ENCODE measurements around the gene PITX2.

PITX2 gene

DNA sequence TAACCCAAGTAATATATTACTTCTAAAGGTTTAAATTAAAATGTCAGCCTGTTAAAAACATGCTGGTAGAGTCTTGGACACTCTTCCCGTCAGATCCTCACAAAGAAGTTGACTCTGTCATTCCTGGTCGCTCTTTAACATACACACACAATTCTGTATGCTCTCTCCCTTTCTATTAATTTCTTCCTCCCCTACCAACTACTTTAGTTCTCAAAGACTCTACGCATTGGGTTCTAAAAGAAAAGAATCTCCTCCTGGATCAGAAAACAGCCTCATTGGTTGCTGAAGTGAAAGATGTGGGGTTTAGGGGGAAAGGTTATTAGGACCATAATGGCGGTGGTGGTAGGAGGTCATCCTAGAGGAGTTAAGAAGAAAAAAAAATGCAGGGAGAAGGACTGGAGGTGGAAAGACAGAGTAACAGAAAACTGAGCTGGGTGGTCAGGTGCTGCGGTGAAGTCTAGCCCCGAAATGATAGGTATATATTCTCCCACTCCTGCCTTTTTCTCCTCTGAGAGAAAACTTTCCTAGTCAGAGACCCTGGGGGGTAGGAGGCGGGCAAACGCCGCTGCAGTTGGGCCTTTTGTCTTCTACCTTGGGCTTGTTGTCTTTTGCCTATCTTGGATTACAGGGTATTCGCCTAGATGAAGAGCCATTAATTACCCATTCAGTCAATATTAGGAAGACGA lies 5.2 kb upstream of the PITX2 start:
- TF ChIP-seq, protein P1, sequence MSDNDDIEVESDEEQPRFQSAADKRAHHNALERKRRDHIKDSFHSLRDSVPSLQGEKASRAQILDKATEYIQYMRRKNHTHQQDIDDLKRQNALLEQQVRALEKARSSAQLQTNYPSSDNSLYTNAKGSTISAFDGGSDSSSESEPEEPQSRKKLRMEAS (IDR thresholded peaks at IDR 0.05): no peak
- TF ChIP-seq, protein P2, sequence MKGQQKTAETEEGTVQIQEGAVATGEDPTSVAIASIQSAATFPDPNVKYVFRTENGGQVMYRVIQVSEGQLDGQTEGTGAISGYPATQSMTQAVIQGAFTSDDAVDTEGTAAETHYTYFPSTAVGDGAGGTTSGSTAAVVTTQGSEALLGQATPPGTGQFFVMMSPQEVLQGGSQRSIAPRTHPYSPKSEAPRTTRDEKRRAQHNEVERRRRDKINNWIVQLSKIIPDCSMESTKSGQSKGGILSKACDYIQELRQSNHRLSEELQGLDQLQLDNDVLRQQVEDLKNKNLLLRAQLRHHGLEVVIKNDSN (IDR thresholded peaks at IDR 0.05): no peak
- TF ChIP-seq FOXM1 (IDR thresholded peaks at IDR 0.05; ENCODE audit: borderline replicate concordance, low read depth): no peak
- TF ChIP-seq ZBTB7A (IDR thresholded peaks at IDR 0.05; ENCODE audit: low read depth): no peak
- TF ChIP-seq TEAD4 (IDR thresholded peaks at IDR 0.05): no peak
- no peak for TF ChIP-seq EGR1 (IDR thresholded peaks at IDR 0.05)
- no peak for TF ChIP-seq CEBPB (IDR thresholded peaks at IDR 0.05)
- no peak for TF ChIP-seq EP300 (IDR thresholded peaks at IDR 0.05; ENCODE audit: borderline replicate concordance)
- no peak for TF ChIP-seq RAD21 (IDR thresholded peaks at IDR 0.05; ENCODE audit: low read depth)
- no peak for TF ChIP-seq NFIC (IDR thresholded peaks at IDR 0.05)
- TF ChIP-seq YY1 (IDR thresholded peaks at IDR 0.05; ENCODE audit: low read depth): no peak
- TF ChIP-seq TCF12 (IDR thresholded peaks at IDR 0.05; ENCODE audit: low read depth): no peak
- no peak for TF ChIP-seq TAF1 (IDR thresholded peaks at IDR 0.05; ENCODE audit: low read depth)
- TF ChIP-seq, protein P3, sequence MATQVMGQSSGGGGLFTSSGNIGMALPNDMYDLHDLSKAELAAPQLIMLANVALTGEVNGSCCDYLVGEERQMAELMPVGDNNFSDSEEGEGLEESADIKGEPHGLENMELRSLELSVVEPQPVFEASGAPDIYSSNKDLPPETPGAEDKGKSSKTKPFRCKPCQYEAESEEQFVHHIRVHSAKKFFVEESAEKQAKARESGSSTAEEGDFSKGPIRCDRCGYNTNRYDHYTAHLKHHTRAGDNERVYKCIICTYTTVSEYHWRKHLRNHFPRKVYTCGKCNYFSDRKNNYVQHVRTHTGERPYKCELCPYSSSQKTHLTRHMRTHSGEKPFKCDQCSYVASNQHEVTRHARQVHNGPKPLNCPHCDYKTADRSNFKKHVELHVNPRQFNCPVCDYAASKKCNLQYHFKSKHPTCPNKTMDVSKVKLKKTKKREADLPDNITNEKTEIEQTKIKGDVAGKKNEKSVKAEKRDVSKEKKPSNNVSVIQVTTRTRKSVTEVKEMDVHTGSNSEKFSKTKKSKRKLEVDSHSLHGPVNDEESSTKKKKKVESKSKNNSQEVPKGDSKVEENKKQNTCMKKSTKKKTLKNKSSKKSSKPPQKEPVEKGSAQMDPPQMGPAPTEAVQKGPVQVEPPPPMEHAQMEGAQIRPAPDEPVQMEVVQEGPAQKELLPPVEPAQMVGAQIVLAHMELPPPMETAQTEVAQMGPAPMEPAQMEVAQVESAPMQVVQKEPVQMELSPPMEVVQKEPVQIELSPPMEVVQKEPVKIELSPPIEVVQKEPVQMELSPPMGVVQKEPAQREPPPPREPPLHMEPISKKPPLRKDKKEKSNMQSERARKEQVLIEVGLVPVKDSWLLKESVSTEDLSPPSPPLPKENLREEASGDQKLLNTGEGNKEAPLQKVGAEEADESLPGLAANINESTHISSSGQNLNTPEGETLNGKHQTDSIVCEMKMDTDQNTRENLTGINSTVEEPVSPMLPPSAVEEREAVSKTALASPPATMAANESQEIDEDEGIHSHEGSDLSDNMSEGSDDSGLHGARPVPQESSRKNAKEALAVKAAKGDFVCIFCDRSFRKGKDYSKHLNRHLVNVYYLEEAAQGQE (IDR thresholded peaks at IDR 0.05; ENCODE audit: low read depth): no peak
- TF ChIP-seq CREB1 (IDR thresholded peaks at IDR 0.05; ENCODE audit: low read depth): no peak

DNA sequence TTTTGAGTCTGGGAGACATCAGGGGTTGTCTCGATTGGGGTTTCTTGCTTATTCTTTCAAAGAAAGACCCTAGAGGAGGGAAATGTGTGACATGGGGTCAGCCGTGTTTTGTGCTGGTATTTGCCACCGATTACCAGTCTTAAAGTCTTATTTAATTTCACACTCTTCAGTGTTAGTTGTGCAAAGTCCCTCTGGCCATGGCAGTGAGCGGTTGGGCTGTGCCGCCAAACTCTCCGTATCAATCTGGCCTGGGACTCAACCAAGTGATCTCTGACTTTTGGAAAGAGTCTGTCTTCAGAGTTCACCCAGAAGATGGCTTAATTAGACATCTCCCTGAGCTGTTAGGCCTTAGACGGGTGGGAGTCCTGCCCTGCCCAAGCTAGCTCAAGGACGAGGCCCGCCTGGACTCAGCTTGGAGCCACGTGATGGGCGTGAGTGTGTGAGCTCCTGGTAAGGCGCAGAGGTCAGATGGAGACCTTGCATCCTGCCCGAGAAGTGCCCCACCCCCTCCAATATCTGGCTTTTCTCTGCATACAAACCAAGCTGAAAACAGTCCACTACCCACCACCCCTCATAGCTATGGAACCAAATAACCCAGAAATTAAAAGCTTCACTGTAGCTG lies 3.8 kb upstream of the PITX2 start:
- TF ChIP-seq FOXM1 (IDR thresholded peaks at IDR 0.05; ENCODE audit: borderline replicate concordance, low read depth): no peak
- no peak for TF ChIP-seq RAD21 (IDR thresholded peaks at IDR 0.05; ENCODE audit: low read depth)
- TF ChIP-seq, protein P3 (IDR thresholded peaks at IDR 0.05; ENCODE audit: low read depth): no peak
- TF ChIP-seq TAF1 (IDR thresholded peaks at IDR 0.05; ENCODE audit: low read depth): no peak
- no peak for TF ChIP-seq ZBTB7A (IDR thresholded peaks at IDR 0.05; ENCODE audit: low read depth)

DNA sequence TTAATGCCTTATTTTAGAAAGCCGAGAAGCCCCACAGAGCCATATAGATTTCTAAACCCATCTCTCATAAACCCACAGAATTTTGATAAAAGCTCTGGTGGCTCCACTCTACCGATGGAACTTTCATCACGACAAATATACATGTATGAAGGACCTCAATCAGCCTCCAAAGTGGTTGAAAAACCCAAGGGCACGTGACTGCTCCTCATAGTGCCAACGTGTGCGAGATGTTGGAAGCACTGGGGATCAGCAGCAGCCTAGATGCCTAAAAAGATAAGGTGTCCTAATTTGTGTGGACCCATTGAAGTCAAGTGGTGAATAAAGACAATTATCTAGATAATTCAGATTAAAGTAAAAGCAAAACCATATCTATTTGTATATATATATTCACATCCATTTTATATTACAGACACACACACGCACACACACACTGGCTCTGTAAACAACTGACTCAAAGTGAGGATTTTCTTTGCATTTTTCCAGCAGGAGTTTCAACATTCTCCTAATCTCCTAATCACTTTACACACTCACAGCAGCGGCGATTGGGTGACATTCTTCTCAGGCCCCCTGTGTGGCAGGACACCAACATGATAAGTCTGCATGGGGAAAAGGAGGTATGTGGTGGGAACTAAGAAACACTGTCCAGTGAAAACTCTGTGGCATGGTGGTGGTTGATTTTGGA lies 2.8 kb upstream of the PITX2 start:
- TF ChIP-seq NFIC (IDR thresholded peaks at IDR 0.05): no peak
- no peak for TF ChIP-seq TEAD4 (IDR thresholded peaks at IDR 0.05)
- no peak for TF ChIP-seq TCF12 (IDR thresholded peaks at IDR 0.05; ENCODE audit: low read depth)
- TF ChIP-seq, protein P1 (IDR thresholded peaks at IDR 0.05): no peak
- no peak for TF ChIP-seq TAF1 (IDR thresholded peaks at IDR 0.05; ENCODE audit: low read depth)
- no peak for TF ChIP-seq FOXM1 (IDR thresholded peaks at IDR 0.05; ENCODE audit: borderline replicate concordance, low read depth)
- no peak for TF ChIP-seq CEBPB (IDR thresholded peaks at IDR 0.05)
- no peak for TF ChIP-seq ZBTB7A (IDR thresholded peaks at IDR 0.05; ENCODE audit: low read depth)

DNA sequence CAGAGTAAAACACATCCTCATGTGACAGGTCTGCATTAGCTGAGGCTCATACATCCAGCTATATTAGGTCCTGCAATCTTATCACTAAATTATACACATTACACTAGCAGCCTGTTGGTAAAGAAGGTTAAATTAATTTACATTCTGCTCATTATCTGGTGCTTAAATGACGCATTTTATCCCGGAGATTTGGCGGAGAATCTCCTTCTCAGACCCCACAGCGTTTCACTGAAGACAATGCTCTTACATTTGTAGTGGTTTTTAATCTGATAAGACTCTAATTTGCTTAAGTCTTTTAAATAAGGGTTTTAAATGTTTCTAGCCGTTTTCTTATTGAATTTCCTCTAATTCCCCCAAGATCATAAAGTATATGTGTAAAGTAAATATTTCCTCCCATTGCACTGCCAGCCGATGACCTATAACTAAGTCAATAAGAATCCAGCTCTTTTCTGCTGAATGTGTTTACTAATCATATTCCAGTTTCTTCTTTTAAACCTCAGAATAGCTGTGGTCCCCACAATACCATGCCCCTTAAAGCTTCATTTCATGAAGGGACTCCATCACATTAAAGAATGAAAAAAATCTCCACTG lies 2.1 kb upstream of the PITX2 start:
- TF ChIP-seq, protein P2 (IDR thresholded peaks at IDR 0.05): no peak
- TF ChIP-seq, protein P3 (IDR thresholded peaks at IDR 0.05; ENCODE audit: low read depth): no peak
- TF ChIP-seq YY1 (IDR thresholded peaks at IDR 0.05; ENCODE audit: low read depth): no peak

Measured in Ishikawa (cell line).